GM19240 (cell line): ENCODE results near the gene WDR31.
"Not testable (repeated sequence)": the region's sequence is repeated elsewhere in the genome, so short reads cannot be mapped to it uniquely, and the experiment has no call there.

Experiments
- DNase-seq: peaks from one replicate; pipeline ENCODE4 v3.0.0; 2011; ENCODE audit warnings: low spot score; ENCODE audit not compliant: insufficient read length

WDR31 gene

GRCh38 chr9:113298924-113299770 lies 40.9 kb downstream of the WDR31 start:
- no peak for DNase-seq

GRCh38 chr9:113298311-113298710 lies 41.8 kb downstream of the WDR31 start:
- DNase-seq = no peak

- no peak for DNase-seq
Measured at GRCh38 chr9:113296796-113297558, 43.1 kb downstream of the WDR31 start.

GRCh38 chr9:113296247-113296646 lies 43.8 kb downstream of the WDR31 start:
- DNase-seq = not testable (repeated sequence)

- DNase-seq = no peak
Measured at GRCh38 chr9:113293285-113293878, 46.7 kb downstream of the WDR31 start.

- no peak for DNase-seq
Measured at GRCh38 chr9:113290052-113290607, 49.9 kb downstream of the WDR31 start.

- DNase-seq = no peak
Measured at GRCh38 chr9:113289091-113289490, 51.0 kb downstream of the WDR31 start.

- no peak for DNase-seq
Measured at GRCh38 chr9:113281356-113281755, 58.7 kb downstream of the WDR31 start.

- DNase-seq = no peak
Measured at GRCh38 chr9:113278840-113279239, 61.2 kb downstream of the WDR31 start.

GRCh38 chr9:113275157-113276131 lies 64.6 kb downstream of the WDR31 start, which contains the start of the genes CDC26 and PRPF4:
CDC26 (minus strand) TSS chr9:113275572; CDS start chr9:113272507, 3,065 bp downstream.
PRPF4 (plus strand) TSS chr9:113275658; CDS start chr9:113275744, 86 bp downstream.
- DNase-seq = peak; percentile 92

- peak; percentile 29 for DNase-seq
Measured at GRCh38 chr9:113274474-113275156, 65.5 kb downstream of the WDR31 start.

- DNase-seq = no peak
Measured at GRCh38 chr9:113269871-113270270, 70.2 kb downstream of the WDR31 start.

GRCh38 chr9:113269355-113269754 lies 70.7 kb downstream of the WDR31 start:
- DNase-seq = no peak

- no peak for DNase-seq
Measured at GRCh38 chr9:113267911-113268566, 72.0 kb downstream of the WDR31 start.

- no peak for DNase-seq
Measured at GRCh38 chr9:113266174-113266573, 73.9 kb downstream of the WDR31 start.
